H1 (cell line): ENCODE results near the gene MALSU1. TPM values are rescaled to one million over a fixed set of nuclear protein-coding genes. Genes with fewer than 3 reads are reported as not detected.

Source experiments
- CTCF ChIA-PET: fragments of 300-600 bp; sonication (Branson Sonifier 250); formaldehyde crosslinking; loops from one replicate; lab custom pipeline; 2021; ENCODE audit not compliant: partially characterized antibody; lab: Charles Lee
- POLR2A ChIA-PET: fragments of 300-600 bp; sonication (Branson Sonifier 250); formaldehyde crosslinking; loops from one replicate; lab custom pipeline; 2021; ENCODE audit warnings: inconsistent platforms; ENCODE audit not compliant: partially characterized antibody; lab: Charles Lee
- DNase-seq, 2 experiments: peaks; one replicate each; pipeline versions ENCODE4 v3.0.0 to v3.0.0-alpha.2; 2010 to 2022; ENCODE audit warnings: low spot score in 2 of 2, low read depth in 1 of 2, mixed read lengths in 1 of 2
- FAIRE-seq: peaks from 2 replicates; lab custom pipeline; 2011; peaks lifted over from hg19 to GRCh38; lab: Jason Lieb, UNC
- H2AFZ ChIP-seq: 2 replicates; pipeline ENCODE4 v1.8.1; 2012; ENCODE audit warnings: low read length, inconsistent platforms
- H2AK5ac ChIP-seq: 2 replicates; pipeline ENCODE4 v1.6.1; 2013; ENCODE audit warnings: low read depth, low read length
- H2BK120ac ChIP-seq: replicated peaks from 2 replicates; pipeline ENCODE3; 2013; ENCODE audit warnings: low read depth, low read length, inconsistent platforms
- H2BK12ac ChIP-seq: 2 replicates; pipeline ENCODE4 v1.6.1; 2013; ENCODE audit warnings: low read depth, low read length
- H2BK15ac ChIP-seq: 2 replicates; pipeline ENCODE4 v1.6.1; 2013; ENCODE audit warnings: low read length
- H2BK20ac ChIP-seq: 2 replicates; pipeline ENCODE4 v1.6.1; 2013; ENCODE audit warnings: low read length
- H2BK5ac ChIP-seq: 2 replicates; pipeline ENCODE4 v1.6.1; 2013; ENCODE audit warnings: low read depth, low read length
- H3K14ac ChIP-seq: 2 replicates; pipeline ENCODE4 v1.6.1; 2013; ENCODE audit warnings: inconsistent platforms; ENCODE audit not compliant: insufficient read length
- H3K18ac ChIP-seq: 2 replicates; pipeline ENCODE4 v1.6.1; 2013; ENCODE audit warnings: low read length; ENCODE audit errors: extremely low read depth
- H3K23ac ChIP-seq: 2 replicates; pipeline ENCODE4 v1.6.1; 2013; ENCODE audit warnings: inconsistent platforms; ENCODE audit not compliant: insufficient read length
- H3K23me2 ChIP-seq: 2 replicates; pipeline ENCODE4 v1.6.1; 2013; ENCODE audit warnings: low read depth, low read length
- H3K27ac ChIP-seq: 2 replicates; pipeline ENCODE4 v1.6.1; 2011; ENCODE audit warnings: low read depth, low read length, inconsistent platforms
- H3K27me3 ChIP-seq, 4 experiments: replicated peaks in 1 of 4; 1 replicate in 1 of 4; 2 replicates in 3 of 4; pipeline versions ENCODE4 v1.6.1 to v1.8.1; 2011 to 2013; ENCODE audit warnings: low read length in 3 of 4, mild to moderate bottlenecking in 3 of 4, inconsistent platforms in 2 of 4, mixed read lengths in 2 of 4, moderate library complexity in 1 of 4; ENCODE audit not compliant: control insufficient read depth in 3 of 4, insufficient read depth in 3 of 4; ENCODE audit errors: extremely low read depth in 1 of 4
- H3K36me3 ChIP-seq, 4 experiments: 2 replicates each; pipeline versions ENCODE4 v1.6.1 to v1.8.1; 2011 to 2013; ENCODE audit warnings: mild to moderate bottlenecking in 4 of 4, low read length in 3 of 4, moderate library complexity in 2 of 4, control low read depth in 1 of 4, inconsistent platforms in 1 of 4; ENCODE audit not compliant: insufficient read depth in 4 of 4, control insufficient read depth in 2 of 4
- H3K4ac ChIP-seq: replicated peaks from 2 replicates; pipeline ENCODE3; 2013; ENCODE audit warnings: low read length, low read depth, mixed read lengths, inconsistent platforms; ENCODE audit not compliant: insufficient read length
- H3K4me1 ChIP-seq, 4 experiments: replicated peaks in 1 of 4; 1 replicate in 1 of 4; 2 replicates in 3 of 4; pipeline versions ENCODE4 v1.6.1 to v1.8.1; 2011 to 2013; ENCODE audit warnings: low read length in 3 of 4, inconsistent platforms in 2 of 4, mixed read lengths in 1 of 4; ENCODE audit not compliant: insufficient read depth in 4 of 4, control insufficient read depth in 3 of 4
- H3K4me2 ChIP-seq, 2 experiments: 2 replicates each; pipeline versions ENCODE4 v1.6.1 to v1.8.1; 2011 to 2013; ENCODE audit warnings: low read depth in 2 of 2, low read length in 2 of 2, control low read depth in 1 of 2, inconsistent platforms in 1 of 2, mild to moderate bottlenecking in 1 of 2; ENCODE audit not compliant: insufficient read depth in 1 of 2
- H3K4me3 ChIP-seq, 4 experiments: fragments of 200-600, 300-600 bp in 1 of 4; sonication (generic), shearing (Covaris generic), sonication (Bioruptor Twin) in 1 of 4; 2 replicates each; pipeline versions ENCODE4 v1.5.1 to v1.8.1; 2011 to 2016; ENCODE audit warnings: low read length in 4 of 4, low read depth in 3 of 4, control low read depth in 2 of 4, inconsistent platforms in 2 of 4, mild to moderate bottlenecking in 2 of 4, mixed read lengths in 1 of 4, moderate library complexity in 1 of 4; ENCODE audit not compliant: insufficient read depth in 2 of 4; ENCODE audit errors: extremely low read depth in 1 of 4
- H3K56ac ChIP-seq: replicated peaks from 2 replicates; pipeline ENCODE3; 2013; ENCODE audit warnings: low read depth, mild to moderate bottlenecking, mixed read lengths, low read length, inconsistent platforms; ENCODE audit not compliant: insufficient read length
- H3K79me1 ChIP-seq: 2 replicates; pipeline ENCODE4 v1.6.1; 2013; ENCODE audit warnings: low read depth, low read length, control low read depth
- H3K79me2 ChIP-seq, 2 experiments: 2 replicates each; pipeline versions ENCODE4 v1.6.1 to v1.8.1; 2012 to 2013; ENCODE audit warnings: low read length in 2 of 2, mild to moderate bottlenecking in 2 of 2, inconsistent platforms in 1 of 2; ENCODE audit not compliant: insufficient read depth in 2 of 2, control insufficient read depth in 1 of 2
- H3K9ac ChIP-seq, 4 experiments: replicated peaks in 1 of 4; 1 replicate in 1 of 4; 2 replicates in 3 of 4; pipeline versions ENCODE4 v1.6.1 to v1.8.1; 2011 to 2013; ENCODE audit warnings: low read depth in 3 of 4, low read length in 3 of 4, control low read depth in 2 of 4, mild to moderate bottlenecking in 2 of 4, moderate library complexity in 2 of 4, inconsistent platforms in 1 of 4; ENCODE audit errors: extremely low read depth in 1 of 4
- H3K9me3 ChIP-seq, 2 experiments: 2 replicates each; pipeline versions ENCODE4 v1.6.1 to v1.8.1; 2012 to 2013; ENCODE audit warnings: mild to moderate bottlenecking in 2 of 2, moderate library complexity in 2 of 2, control low read depth in 1 of 2, inconsistent platforms in 1 of 2, low read depth in 1 of 2, low read length in 1 of 2, mixed read lengths in 1 of 2; ENCODE audit not compliant: insufficient read depth in 2 of 2
- H4K20me1 ChIP-seq, 2 experiments: replicated peaks in 1 of 2; 2 replicates each; pipeline versions ENCODE3 to v1.8.1; 2011 to 2013; ENCODE audit warnings: inconsistent platforms in 2 of 2, low read length in 2 of 2, mild to moderate bottlenecking in 1 of 2; ENCODE audit not compliant: insufficient read depth in 2 of 2, control insufficient read depth in 1 of 2
- H4K5ac ChIP-seq: 2 replicates; pipeline ENCODE4 v1.6.1; 2013; ENCODE audit warnings: low read length, low read depth, mixed read lengths, inconsistent platforms; ENCODE audit not compliant: insufficient read length
- H4K8ac ChIP-seq: 2 replicates; pipeline ENCODE4 v1.8.0; 2013; ENCODE audit warnings: mild to moderate bottlenecking, moderate library complexity, low read length, inconsistent platforms; ENCODE audit not compliant: insufficient read depth; ENCODE audit errors: extremely low read depth
- H4K91ac ChIP-seq: replicated peaks from 2 replicates; pipeline ENCODE3; 2013; ENCODE audit warnings: low read length, mixed read lengths, inconsistent platforms; ENCODE audit not compliant: insufficient read length
- CBX8 ChIP-seq: fragments of 300-800, 300-1000 bp; sonication (generic); IDR thresholded peaks from 2 replicates; pipeline ENCODE4 v1.7.1; 2016; ENCODE audit warnings: low read depth, low read length, borderline replicate concordance
- CHD2 ChIP-seq: IDR thresholded peaks from 2 replicates; pipeline ENCODE4 v1.6.1; 2012; ENCODE audit warnings: low read length, improper control_type of control experiment
- EGR1 ChIP-seq: IDR thresholded peaks from 2 replicates; pipeline ENCODE4 v1.6.1; 2011; ENCODE audit warnings: low read depth, low read length, borderline replicate concordance
- EP300 ChIP-seq, 2 experiments: IDR thresholded peaks; 1 replicate in 1 of 2; 2 replicates in 1 of 2; pipeline ENCODE4 v1.6.1; 2011 to 2012; ENCODE audit warnings: low read depth in 2 of 2, low read length in 2 of 2, mild to moderate bottlenecking in 2 of 2, borderline replicate concordance in 1 of 2, inconsistent platforms in 1 of 2, moderate library complexity in 1 of 2
- NANOG ChIP-seq: IDR thresholded peaks from 2 replicates; pipeline ENCODE4 v1.6.1; 2011; ENCODE audit warnings: low read length, low read depth, mild to moderate bottlenecking, inconsistent platforms; ENCODE audit not compliant: insufficient read depth, poor library complexity, severe bottlenecking
- NRF1 ChIP-seq: IDR thresholded peaks from 2 replicates; pipeline ENCODE4 v1.6.1; 2011; ENCODE audit warnings: mild to moderate bottlenecking, low read depth, low read length, improper control_type of control experiment
- PHF8 ChIP-seq: fragments of 200-600 bp; sonication (generic); conservative IDR thresholded peaks from 2 replicates; pipeline ENCODE4 v1.7.1; 2012; ENCODE audit warnings: low read depth, mild to moderate bottlenecking, inconsistent platforms, low read length, moderate library complexity
- POU5F1 ChIP-seq: IDR thresholded peaks from 2 replicates; pipeline ENCODE4 v1.6.1; 2011; ENCODE audit warnings: low read depth, mild to moderate bottlenecking, low read length, moderate library complexity
- RBBP5 ChIP-seq: IDR thresholded peaks from 2 replicates; pipeline ENCODE4 v1.7.1; 2012; ENCODE audit warnings: low read depth, mild to moderate bottlenecking, inconsistent platforms, low read length, moderate library complexity, borderline replicate concordance
- TCF12 ChIP-seq: IDR thresholded peaks from 2 replicates; pipeline ENCODE4 v1.6.1; 2011; ENCODE audit warnings: low read depth, mild to moderate bottlenecking, low read length
- YY1 ChIP-seq: IDR thresholded peaks from 2 replicates; pipeline ENCODE4 v1.6.1; 2011; ENCODE audit warnings: low read depth, mild to moderate bottlenecking, low read length
- WGBS, 2 experiments: shearing (Covaris generic) in 1 of 2; methylation state at CpG; one replicate each; pipeline versions ENCODE4 v1.1.6 to v1.1.7; 2013 to 2015; ENCODE audit warnings: low lambda C conversion rate in 2 of 2, mixed read lengths in 2 of 2, inconsistent platforms in 1 of 2, low coverage in 1 of 2, missing lambda C conversion rate in 1 of 2; ENCODE audit not compliant: insufficient replicate concordance in 2 of 2, insufficient coverage in 1 of 2, insufficient read length in 1 of 2; ENCODE audit errors: extremely low coverage in 1 of 2, missing lambda C conversion rate in 1 of 2; 5-methylcytosine and 5-hydroxymethylcytosine counted together
- polyA plus RNA-seq, 7 experiments: library from polyadenylated mRNA; depleted of rRNA in 3 of 7; stranded (reverse) in 5 of 7; unstranded in 2 of 7; fragments of >200 nt in 5 of 7; fragments of 200-250 nt in 2 of 7; gene quantifications; 1 replicate in 5 of 7; 2 replicates in 1 of 7; 4 replicates in 1 of 7; pipeline versions ENCODE4 v1.2.1 to v1.2.3, GENCODE V29; 2011 to 2013; ENCODE audit warnings: missing spikeins in 2 of 7, mixed read lengths in 2 of 7
- total RNA-seq: library from RNA; stranded (reverse); fragmentation: NEBNext Ultra II Directional; extraction: Animal tissue kit (Norgen Biotek cat#: 25700); gene quantifications from 2 replicates; pipeline ENCODE4 v1.2.1, GENCODE V29; 2021
- TF ChIP-seq, protein P1 (sequence below): IDR thresholded peaks from 2 replicates; pipeline ENCODE4 v1.6.1; 2012; ENCODE audit warnings: inconsistent platforms
- TF ChIP-seq, protein P2 (sequence below): IDR thresholded peaks from 2 replicates; pipeline ENCODE4 v1.6.1; 2012; ENCODE audit warnings: inconsistent platforms

The MALSU1 gene
- total and polyA plus RNA-seq, 2 of the 8 experiments (the other 6 are each of a cell fraction or from before 2014, with no cell fraction given), result 73.5 to 84.0 TPM

- Histone ChIP-seq H4K91ac (no peak overlapping the region), H2BK12ac (no peak overlapping the region), H3K4ac (no peak overlapping the region), H3K9ac (no peak overlapping the region), H2AFZ (no peak overlapping the region), H2BK120ac (no peak overlapping the region), H3K18ac (no peak overlapping the region), H3K79me1 (no peaks in the 10 kb centered on the region), H3K4me1 (peaks cover 0 to 2% (median 0%) of the 10 kb centered on the region in 4 experiments; a peak in 1 of 7 replicates), H3K27ac (no peak overlapping the region), H3K36me3 (no peaks in the 10 kb centered on the region), H4K8ac (no peak overlapping the region), H3K14ac (no peak overlapping the region), H4K20me1 (no peaks in the 10 kb centered on the region), H3K4me2 (no peak overlapping the region), H2BK20ac (no peak overlapping the region), H3K23me2 (no peaks in the 10 kb centered on the region), H3K23ac (no peak overlapping the region), H3K56ac (no peak overlapping the region), H2AK5ac (no peak overlapping the region), H3K27me3 (no peaks in the 10 kb centered on the region), H3K9me3 (no peaks in the 10 kb centered on the region), H4K5ac (no peak overlapping the region), H3K4me3 (no peak overlapping the region), H2BK15ac (no peak overlapping the region), H3K79me2 (no peaks in the 10 kb centered on the region), H2BK5ac (no peak overlapping the region)
- 93% methylated on average over 4 of the region's 4 CpGs; no CpG with 5 or more reads in 1 of the 2 experiments for WGBS, 2 experiments
- FAIRE-seq (no peak), DNase-seq (no peak)
- CTCF ChIA-PET, result interaction anchor here (1.6 to 3.8 kb wide), 3 partner anchors 16 to 30 kb away, joined by 5 to 27 read pairs (median 19); no protein-coding TSS in a partner anchor
- POLR2A ChIA-PET, result interaction anchor here (0.8 kb wide), 1 partner anchor 15 kb away, joined by 3 read pairs; no protein-coding TSS in a partner anchor
- no peak for TF ChIP-seq CHD2
- TF ChIP-seq POU5F1, result no peak
- no peak for TF ChIP-seq YY1
- no peak for TF ChIP-seq NRF1
- TF ChIP-seq, protein P1, sequence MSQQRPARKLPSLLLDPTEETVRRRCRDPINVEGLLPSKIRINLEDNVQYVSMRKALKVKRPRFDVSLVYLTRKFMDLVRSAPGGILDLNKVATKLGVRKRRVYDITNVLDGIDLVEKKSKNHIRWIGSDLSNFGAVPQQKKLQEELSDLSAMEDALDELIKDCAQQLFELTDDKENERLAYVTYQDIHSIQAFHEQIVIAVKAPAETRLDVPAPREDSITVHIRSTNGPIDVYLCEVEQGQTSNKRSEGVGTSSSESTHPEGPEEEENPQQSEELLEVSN, result no peak
- TF ChIP-seq, protein P2, sequence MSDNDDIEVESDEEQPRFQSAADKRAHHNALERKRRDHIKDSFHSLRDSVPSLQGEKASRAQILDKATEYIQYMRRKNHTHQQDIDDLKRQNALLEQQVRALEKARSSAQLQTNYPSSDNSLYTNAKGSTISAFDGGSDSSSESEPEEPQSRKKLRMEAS, result no peak
- no peak for TF ChIP-seq RBBP5
- TF ChIP-seq PHF8, result no peak
- no peak for TF ChIP-seq TCF12
- no peak for TF ChIP-seq EGR1
- TF ChIP-seq EP300 (IDR thresholded peaks at IDR 0.05; ENCODE audit: borderline replicate concordance in 1 of 2, low read depth in 2 of 2, low read length in 2 of 2), result no peak
- no peak for TF ChIP-seq CBX8
- TF ChIP-seq NANOG, result no peak
Measured at GRCh38 chr7:23292623-23293022, 6.5 kb upstream of the MALSU1 start.
